Right renal cortex interstitium (tissue), 3 donors: ENCODE results near the gene MEIOB. TPM values are rescaled to one million over a fixed set of nuclear protein-coding genes. Genes with fewer than 3 reads are reported as not detected.
"Not testable (repeated sequence)": the region's sequence is repeated elsewhere in the genome, so short reads cannot be mapped to it uniquely, and the experiment has no call there.

Source experiments
- DNase-seq, 3 donors: peaks; one replicate each; pipeline ENCODE4 v3.0.0-alpha.2; 2013; ENCODE audit warnings: low read depth in 3 of 3, low spot score in 2 of 3
- polyA plus RNA-seq, 3 donors: library from polyadenylated mRNA; unstranded; fragments of 120-200 nt; gene quantifications; one replicate each; pipeline ENCODE4 v1.2.1, GENCODE V29; 2013; ENCODE audit not compliant: insufficient read length in 3 of 3

The MEIOB gene
- polyA plus RNA-seq, 3 donors: 1.1 to 1.3 (median 1.3) TPM

DNA sequence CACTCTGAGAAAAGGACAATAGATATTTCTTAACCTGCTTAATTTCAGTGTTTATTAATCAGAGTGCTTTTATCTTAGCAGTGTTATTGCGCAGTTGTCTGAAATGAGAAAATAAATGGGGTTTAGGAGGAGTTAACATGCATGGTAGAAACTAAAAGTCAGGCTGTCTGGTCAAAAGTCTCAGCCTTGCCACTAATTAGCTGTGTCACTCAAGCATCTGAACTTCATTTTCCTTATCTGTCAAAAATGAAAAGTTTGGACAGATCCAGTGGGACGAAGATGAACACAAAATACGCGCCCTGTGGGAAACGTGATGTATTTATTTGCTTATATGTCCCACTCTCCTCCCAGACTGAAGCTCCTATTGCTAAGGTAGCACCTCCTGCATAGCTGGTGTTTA is 6.3 kb upstream of the MEIOB start:
- no peak for DNase-seq

DNA sequence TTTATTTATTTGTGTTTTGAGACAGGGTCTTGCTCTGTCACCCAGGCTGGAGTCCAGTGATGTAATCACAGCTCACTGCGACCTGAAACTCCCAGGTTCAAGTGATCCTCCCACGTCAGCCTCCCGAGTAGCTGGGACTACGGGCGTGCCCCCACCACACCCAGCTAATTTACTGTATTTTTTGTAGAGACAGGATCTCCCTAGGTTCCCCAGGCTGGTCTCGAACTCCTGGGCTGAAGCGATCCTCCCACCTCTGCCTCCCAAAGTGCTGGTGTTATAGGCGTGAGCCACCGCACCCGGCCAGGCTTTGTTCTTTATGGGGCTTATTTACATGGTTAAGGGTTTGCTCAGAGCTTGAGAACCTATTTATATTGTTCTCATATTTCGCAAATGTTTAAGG is 5.8 kb upstream of the MEIOB start:
- DNase-seq: no peak

DNA sequence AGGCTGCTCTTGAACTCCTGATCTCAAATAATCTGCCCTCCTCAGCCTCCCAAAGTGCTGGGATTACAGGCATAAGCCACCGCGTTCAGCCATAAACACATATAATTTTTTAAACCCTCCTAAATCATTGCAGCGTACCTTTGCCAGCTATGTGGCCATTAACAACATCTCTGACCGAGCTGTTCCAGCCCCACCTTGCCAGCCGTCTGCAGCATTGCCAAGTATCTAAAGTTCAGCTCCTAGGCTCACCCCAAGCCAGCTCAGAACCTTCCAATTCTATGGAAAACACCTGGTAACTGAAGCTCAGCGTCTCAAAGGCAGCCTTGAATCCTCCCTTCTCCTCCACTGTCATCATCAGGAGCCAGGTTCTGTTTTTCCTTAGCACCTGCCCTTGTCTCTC is 5.1 kb upstream of the MEIOB start:
- DNase-seq: no peak

DNA sequence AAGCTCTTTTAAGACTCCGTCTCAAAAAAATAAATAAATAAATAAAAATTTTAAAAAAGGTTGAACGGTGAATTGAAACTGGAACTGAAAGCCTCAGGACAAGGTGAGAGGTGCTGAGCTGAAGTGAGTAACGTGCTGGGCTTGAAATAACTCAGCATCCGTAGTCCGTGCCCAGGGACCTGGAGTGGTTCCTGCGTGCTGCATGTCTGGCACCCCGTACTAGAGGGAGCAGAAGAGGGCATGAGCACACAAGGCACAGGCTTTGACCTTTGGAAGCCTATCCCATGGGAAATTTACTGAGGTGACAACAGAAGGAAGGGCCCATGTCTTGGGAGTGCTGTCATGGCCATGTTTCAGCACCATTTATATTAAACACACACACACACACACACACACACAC is 4.5 kb upstream of the MEIOB start:
- DNase-seq: no peak

DNA sequence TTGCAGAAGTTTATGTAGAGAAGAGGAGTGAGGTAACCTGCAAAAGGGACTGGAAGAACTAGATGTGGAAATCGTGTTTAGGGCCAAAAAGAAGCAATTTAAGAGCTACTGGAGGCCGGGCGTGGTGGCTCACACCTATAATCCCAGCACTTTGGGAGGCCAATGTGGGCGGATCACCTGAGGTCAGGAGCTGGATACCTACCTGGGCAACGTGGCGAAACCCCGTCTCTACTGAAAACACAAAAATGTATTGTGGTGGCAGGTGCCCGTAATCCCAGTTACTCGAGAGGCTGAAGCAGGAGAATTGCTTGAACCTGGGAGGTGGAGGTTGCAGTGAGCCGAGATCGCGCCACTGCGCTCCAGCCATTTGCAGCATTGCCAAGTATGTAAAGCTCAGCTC is 4.1 kb upstream of the MEIOB start:
- DNase-seq: not testable (repeated sequence)

DNA sequence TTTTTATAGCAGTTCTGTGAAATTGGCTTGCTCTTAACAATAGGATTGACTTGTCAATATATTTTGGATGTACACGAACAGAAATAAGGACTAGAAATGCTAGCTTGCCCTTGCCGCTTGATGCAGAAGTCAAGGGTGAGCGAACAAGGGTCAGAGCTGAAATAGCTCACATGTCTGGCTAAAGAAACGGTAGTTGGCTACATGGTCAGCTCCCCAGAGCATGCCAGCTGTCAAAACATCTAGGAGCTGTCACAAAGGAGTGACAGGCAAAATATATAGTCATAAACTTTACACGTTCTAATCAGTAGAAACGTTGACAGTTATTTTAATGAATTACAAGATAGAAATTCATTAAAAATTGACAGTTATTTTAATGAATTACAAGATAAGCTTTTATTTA is 2.9 kb upstream of the MEIOB start:
- no peak for DNase-seq

DNA sequence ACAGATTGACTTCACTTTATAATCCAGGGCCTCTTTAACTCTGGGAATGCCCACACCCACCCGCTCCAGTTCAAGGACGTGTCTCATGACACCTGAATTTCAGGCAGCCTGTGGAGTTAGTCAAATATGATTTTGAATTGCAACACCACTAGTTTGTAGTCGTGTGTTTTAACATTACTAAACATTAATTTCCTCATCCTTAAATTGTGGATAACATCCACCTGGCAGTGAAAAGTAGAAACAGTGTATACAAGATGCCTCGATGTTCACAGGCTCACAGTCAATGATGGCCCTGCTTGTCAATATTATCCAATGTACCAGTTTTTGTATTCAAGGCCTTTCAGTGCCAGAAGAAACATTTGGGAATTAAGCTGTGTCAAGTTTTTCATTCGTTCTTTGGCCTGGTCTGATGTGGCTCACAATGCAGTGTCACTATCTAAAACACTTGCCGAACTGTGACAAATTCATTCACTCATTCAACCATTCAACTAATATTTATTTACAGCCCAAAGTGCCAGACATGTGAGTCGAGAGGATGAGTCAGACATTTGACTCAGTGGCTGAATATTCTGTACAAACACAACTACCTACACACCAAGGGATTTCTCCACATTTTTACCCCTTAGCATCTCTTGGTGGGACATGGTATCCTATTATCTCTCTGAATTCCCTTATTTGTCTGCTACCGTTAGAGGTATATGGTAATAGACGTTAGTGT is 1.4 kb downstream of the MEIOB start:
- no peak for DNase-seq

DNA sequence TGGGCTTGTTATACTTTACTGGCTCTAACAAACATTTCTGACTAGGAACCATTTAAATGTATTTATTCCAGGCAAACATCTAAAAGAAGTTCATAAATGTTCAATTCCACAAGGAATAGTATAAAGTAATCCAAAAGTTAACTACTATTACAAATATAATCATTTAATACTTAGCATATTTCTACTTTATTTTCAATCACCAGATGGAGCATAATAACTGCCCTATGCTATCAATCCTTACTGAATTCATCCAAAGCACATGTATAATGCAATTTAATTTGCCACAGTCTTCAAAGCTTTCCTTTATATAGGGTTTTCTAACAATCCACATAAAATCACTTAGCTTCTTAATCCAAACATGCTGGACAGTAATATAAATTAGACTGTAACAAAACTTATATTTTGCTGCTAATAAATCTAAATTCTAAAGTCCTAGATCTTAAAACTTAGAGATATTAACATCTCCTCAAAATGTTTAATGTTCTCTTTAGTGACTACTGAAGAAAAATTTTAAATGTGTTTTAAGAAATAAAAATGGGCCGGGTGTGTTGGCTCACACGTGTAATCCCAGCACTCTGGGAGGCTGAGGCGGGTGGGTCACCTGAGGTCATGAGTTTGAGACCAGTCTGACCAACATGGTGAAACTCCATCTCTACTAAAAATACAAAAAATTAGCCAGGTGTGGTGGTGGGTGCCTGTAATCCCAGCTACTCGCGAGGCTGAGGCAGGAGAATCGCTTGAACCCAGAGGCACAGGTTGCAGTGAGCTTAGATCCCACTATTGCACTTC is 5.9 kb downstream of the MEIOB start:
- DNase-seq: no peak

DNA sequence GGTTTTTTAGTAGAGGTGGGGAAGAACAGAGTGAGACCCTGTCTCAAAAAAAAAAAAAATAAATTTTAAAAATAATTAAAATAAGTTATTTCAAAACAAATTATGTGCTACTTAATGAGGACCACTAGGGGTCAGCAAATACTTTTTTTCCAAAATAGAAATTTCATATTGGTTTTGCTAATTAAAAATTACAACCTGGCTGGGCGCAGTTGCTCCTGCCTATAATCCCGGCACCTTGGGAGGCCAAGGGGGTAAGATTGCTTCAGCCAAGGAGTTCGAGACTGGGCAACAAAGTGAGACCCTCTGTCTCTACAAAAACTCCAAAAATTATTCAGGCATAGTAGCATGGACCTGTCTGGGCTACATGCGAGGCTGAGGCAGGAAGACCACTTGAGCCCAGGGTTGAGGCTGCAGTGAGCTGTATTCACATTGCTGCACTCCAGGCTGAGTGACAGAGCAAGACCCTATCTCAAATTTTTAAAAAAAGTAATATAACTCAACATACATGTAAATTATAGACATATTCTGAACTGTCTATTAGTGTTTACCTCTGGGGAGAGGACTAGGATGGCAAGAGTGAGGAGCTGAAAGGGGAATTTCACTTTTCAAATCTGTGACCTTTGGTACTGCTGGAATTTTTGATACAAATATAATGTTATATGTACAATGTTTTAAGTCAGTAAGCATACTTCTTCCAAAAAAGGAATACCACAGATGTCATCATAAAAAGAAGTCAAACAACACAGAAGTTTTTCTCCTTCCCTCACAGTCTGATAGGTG is 8.1 kb downstream of the MEIOB start:
- peak in 1 of 3 donors; percentile 31 for DNase-seq

DNA sequence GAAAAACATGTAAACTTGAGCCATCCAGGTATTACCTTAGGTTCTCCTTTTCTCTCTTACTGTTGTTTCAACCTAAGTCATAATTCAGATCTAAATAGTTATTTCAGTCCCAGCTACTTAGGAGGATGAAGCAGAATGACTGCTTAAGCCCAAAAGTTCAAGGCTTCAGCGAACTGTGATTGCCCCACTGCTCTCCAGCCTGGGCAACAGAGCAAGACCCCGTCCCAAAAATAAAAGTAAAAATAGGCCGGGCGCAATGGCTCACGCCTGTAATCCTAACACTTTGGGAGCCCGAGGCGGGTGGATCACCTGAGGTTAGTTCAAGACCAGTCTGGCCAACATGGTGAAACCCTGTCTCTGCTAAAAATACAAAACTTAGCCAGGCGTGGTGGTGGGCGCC is 9.6 kb downstream of the MEIOB start:
- no peak for DNase-seq

DNA sequence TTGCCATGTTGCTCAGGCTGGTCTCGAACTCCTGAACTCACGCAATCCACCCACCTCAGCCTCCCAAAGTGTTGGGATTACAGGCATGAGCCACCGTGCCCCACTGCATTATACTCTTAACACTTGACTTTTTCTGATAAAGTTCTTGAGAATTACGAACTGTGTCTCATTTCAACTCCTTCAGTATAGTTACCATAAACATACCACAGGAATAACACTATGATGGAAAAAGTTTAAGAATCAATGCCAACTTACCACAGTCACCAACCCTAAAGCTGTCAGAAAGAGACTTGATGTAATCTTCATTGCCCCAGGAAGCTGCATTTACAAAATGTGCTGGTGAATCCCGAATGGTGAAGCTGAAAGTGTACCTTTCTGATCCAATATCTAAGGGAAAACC is 10.2 kb downstream of the MEIOB start:
- no peak for DNase-seq

DNA sequence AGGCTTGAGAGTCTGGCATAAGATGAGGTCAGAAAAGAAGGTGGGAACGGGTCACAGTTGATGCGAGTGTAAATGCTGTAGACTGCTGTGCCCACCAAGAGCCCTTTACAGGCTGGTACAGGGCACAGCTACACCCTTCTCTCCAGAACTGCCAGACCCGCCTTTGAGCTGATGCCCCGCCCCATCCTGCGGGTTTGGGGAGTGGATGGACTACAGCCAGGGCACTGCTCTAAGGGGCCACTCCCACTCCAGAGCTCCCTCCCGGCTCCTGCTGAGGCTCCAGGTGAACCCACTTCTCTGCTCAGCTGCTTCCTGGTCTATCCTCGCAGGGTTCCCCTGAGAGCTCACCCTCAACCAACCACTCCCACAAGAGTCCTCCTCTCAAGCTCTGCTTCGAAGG is 12.3 kb downstream of the MEIOB start:
- no peak for DNase-seq

DNA sequence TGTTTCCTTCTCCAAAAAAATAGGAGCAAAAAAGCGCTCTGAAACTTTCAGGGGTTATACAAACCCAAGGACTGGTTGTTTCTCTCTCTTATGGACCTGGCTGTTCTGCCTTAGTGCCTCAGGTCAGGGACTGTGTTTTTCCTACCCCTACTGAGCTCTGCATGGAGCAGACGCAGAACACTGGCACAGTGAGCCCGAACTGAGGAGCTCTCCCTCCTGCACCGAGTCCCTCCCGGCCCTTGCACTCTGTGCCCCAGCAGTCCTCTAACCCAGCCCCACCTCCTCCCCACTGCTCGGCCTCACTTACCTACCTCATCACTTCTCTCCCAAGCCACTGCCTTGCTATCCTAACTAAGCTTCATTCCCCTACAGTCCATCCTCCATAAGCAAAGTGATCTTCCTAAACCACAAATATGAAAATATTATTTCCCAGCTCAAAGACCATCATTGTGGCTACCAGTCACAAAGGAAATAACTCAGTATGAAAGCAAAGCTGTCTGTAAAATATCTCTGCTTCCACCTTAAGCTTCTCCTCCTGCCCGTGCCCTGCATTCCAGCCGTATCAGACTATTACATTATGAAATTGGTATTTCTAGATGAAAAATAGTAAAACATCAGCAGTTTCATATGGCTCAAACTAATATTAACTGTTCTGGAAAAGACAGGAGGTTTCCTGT is 13.6 kb downstream of the MEIOB start:
- no peak for DNase-seq

DNA sequence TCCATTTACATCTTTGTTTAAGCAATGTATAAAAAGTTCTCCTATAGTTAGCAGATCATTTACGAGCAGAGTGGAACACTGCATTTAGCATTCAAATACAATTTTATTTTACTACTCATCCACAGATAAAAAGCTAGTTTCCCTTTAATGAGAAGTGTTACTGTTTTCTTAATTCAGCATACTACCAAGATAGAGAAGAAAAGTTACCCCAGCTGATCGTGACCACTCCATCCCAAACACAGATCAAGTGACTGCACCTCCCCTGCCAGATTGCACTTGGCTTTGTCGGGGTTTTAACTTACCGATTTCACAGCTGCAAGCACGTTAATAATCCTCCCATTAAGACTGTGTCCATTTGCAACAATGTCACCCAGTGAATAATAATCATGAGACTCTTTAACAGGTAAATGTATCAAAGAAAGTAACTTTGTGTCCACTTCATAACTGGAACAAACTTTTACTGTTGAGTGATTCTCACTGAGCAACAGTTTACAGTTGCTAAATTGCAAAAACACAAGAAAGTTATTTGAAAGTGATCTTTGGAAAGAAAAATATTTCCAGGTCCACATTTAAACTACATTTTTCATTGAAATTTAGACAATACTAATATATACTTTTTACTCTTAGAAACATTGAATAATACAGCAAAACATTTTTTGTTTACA is 14.4 kb downstream of the MEIOB start:
- DNase-seq: no peak

DNA sequence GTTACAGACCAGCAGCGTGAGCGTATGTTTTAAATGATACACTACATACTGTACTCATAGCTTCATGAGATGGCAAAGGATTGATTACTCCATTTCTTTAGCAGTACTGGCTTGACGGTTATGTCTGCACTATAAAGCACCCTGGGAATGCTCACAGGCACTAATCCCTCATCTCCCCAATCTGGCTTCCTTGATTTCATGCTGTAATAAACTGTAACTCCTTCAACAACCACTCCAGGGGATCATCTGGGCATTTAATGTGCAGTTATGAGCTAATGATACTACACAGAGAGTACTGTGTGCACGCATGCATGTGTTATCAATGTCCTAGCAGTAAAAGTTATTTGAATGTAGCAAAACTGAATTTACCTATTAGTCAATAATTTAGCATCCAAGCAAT is 20.2 kb downstream of the MEIOB start:
- DNase-seq: no peak

DNA sequence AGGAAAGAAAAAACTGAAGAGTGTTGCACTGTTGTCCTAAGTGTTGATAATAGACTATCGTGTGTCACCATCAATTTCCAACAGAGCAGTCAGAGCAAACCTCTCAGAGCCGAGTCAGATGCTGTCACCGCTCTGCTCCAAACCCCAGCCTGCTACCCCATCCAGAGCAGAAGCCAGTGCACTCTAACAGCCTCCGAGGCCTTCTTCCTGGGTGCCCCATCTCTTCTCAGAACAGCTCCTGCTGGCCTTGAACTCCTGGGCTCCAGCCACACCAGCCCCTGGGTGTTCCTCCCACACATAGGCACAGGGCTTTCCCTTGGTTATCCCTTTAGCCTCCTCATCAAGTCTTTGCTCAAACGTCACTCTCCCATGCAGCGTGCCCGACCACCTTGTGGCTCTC is 21.0 kb downstream of the MEIOB start:
- no peak for DNase-seq

DNA sequence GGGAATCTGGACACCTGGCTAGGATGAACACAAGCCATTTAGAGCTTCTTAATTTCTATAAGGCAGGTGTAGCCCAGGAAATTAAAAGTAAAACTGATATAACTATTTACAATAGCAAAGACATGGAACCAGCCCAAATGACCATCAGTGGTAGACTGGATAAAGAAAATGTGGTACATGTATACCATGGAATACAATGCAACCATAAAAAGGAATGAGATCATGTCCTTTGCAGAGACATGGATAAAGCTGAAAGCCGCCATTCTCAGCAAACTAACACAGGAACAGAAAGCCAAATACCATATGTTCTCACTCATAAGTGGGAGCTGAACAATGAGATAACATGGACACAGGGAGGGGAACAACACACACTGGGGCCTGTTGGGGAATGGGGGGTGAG is 25.5 kb downstream of the MEIOB start:
- DNase-seq: no peak

DNA sequence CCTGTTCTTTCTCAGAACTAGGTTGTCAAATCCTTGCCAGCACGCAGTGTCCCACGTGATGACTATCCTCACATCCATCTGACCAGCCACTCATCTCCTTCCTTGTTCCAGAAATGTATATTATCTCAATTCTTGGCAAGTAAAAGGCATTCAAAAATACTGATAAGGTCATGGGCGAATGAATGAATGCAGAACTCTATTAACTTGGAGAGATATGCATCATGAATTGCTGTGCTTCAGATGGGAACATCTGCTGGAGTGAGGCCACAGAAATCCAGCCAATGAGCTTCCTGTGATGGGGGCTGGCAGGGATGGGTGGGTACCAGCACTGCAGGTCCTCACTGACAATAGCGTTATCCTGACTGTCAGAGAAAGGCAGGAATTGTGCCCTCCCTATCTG is 26.0 kb downstream of the MEIOB start:
- DNase-seq: no peak

DNA sequence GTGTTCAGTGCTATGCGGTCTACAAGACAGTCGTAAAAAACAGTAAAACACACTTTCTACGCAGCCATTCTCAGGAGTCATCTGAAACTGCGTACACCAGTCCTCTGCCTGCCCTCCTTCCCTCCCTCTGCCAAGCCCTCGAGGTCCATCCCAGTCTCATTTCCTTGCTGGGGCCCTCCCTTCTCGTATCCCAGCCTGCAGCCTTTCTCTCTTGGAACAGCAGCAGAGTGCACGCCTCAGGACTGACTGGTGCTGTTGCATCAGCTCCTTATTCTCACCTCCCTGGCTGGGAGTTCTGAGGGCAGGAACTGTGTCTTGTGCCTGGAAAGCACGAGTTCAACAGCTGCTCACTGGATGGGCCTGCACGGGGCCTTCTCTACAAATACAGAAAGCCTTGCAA is 32.4 kb downstream of the MEIOB start:
- no peak for DNase-seq

DNA sequence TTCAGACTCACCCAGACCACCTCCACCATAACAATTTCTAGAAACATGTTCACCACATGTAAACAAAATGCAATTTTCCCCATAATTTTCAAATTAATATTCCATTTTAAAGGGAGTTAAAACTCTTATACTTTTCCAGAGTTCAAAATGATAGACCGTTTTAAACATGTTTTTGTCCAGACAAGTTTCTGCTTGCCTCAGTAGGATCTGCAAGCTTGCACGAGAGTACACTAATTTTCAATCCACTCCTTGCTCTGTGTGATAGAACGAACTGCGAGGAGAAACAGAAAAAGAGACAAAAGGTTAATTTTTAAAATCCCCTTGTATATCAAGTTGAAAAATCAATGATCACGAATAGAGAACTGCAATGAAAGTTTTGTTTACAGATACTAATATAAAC is 37.9 kb downstream of the MEIOB start:
- no peak for DNase-seq
